Hematopoietic multipotent progenitor cell treated with erythropoietin and hydrocortisone succinate and interleukin-3 and kit ligand, for 17 days (in vitro differentiated cells): ENCODE data around the gene SPATA20.

ENCODE experiments used
- DNase-seq: peaks from one replicate; pipeline ENCODE4 v3.0.0-alpha.2; 2015; ENCODE audit warnings: low spot score

The SPATA20 gene

DNA sequence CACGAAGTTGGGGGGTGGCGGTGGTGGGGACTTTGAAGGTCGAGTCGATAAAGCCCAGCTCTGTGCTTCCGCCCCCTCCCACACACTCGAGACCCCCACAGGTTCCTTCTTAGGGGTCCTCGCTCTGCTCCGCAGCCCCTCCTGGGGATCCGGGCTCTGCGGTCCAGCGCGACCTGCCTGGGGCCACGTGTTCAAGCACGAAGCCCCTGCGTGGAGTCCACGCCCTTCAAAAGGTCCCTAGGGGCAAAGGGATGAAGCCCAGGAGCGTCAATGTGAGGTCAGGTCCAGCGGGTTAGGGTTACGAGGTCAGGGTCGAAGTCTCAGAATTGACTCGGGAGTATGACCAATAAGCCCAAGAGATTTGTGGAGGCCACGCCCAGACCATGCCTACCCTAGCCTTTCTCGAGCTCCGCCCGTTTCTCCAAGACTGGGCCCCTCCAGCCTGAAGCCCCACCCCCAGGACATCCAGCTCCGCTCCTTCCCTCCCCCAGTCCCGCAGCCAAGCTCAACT is 12.8 kb downstream of the SPATA20 start:
- no peak for DNase-seq

DNA sequence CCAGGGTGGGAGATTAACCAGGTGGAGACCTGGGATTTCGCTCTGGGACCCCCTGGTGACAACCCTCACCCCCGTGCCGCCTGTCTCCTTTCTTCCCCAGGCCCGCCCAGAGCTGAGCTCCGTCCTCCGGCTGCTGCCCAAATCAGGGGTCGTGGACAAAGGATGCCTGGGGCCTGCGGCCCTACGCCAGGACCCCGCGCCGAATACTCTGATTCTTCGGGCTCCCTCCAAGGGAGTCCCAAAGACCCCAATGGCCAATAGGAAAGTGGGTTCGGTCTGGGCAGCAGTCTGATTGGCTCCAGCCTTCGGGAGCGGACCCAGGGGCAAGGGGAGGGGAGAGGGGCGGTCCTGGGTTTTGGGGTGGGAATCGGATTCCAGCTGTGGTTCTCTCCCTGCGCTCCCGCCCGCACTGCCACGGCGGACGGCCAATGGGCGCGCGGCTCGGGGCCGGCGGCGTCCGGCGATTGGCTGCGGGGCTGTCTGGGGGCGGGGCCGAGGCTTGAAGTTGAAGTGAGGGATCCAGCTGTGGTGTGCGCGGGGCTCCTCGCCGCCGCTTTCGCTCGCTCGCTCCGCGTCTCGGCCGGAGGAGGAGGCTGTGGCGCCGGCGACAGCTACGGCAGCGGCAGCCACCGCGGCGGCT is 13.3 kb downstream of the SPATA20 start, which contains the start of gene CACNA1G:
Gene CACNA1G (plus strand): TSS at position 531 of the 640 bp plus-strand sequence. CDS start 745 bp downstream, outside the sequence.
- DNase-seq, result peak; percentile 37

DNA sequence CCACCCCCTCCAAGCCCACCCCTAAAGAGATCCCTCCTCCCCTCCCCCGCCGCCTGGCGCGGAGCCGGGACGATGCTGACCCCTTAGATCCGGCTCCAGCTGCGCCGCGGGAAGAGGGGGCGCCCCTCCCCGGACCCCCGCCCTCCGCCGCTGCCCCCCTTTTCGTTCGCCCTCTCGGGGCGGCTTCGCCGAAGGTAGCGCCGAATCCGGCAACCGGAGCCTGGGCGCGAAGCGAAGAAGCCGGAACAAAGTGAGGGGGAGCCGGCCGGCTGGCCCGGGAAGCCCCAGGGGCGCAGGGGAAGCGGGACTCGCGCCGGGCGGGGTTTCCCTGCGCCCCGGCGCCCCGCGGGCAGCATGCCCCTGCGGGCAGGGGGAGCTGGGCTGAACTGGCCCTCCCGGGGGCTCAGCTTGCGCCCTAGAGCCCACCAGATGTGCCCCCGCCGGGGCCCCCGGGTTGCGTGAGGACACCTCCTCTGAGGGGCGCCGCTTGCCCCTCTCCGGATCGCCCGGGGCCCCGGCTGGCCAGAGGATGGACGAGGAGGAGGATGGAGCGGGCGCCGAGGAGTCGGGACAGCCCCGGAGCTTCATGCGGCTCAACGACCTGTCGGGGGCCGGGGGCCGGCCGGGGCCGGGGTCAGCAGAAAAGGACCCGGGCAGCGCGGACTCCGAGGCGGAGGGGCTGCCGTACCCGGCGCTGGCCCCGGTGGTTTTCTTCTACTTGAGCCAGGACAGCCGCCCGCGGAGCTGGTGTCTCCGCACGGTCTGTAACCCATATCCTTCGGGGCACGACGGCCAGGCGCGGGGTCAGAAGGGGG is 14.2 kb downstream of the SPATA20 start:
- no peak for DNase-seq

DNA sequence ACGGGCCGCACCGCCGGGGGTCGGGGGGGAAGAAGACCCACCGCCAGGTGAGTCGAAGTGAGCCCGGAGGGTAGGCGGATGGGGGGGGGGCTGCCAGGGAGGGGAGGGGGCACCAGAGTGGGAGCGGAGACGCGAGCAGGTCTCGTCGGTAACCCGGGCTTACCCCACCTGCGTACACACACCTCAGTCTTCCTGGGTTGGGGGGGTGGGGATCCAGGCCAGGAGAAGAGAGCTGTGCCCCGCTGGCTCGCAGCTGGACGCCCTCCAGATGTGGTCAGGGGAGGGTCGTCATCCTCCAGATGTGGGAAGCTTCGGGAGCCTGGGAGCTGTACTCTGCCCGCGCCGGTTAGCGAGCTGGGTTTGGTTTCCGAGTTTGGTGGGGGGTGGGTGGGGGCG is 14.8 kb downstream of the SPATA20 start:
- no peak for DNase-seq

DNA sequence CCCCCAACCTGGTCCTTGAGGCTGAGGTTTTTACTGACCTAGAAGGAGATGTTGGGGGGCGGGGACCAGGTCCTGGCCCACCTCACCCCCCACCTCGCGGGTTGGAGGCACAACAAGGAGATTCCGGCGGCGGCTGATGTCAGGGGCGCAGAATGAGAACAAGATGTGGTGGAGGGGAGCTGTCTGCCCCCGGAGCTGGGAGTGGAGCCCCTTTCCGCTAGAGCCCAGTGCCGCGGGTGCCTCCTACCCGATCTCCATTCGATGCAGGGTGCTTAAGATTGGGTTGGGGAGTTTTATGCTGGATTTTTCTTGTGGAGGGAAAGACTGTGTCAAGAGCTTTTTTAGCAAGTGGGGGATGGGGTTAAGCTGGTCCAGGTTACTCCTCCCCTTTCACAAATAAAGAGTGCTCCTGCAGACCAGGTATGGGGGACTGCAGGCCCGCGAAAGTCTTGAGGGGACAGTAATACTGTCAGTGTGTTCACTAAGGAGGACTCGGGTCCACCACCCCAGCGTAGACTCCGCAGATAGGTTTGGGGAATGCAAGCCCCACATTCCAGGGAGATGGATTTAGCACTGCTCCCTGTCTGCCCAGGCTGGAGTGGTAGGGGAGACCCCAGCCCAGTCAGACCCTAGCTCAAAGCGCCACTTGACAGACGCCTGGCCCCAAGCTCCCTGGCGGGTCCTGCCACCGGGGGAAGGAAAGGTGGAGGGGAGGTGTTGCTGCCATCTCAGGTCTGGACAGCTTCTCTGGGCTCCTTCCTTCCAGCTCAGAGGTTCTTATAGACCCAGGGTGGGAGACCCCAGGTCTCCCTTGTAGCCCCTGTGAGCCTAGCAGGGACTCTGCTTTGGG is 15.5 kb downstream of the SPATA20 start:
- DNase-seq, result no peak

DNA sequence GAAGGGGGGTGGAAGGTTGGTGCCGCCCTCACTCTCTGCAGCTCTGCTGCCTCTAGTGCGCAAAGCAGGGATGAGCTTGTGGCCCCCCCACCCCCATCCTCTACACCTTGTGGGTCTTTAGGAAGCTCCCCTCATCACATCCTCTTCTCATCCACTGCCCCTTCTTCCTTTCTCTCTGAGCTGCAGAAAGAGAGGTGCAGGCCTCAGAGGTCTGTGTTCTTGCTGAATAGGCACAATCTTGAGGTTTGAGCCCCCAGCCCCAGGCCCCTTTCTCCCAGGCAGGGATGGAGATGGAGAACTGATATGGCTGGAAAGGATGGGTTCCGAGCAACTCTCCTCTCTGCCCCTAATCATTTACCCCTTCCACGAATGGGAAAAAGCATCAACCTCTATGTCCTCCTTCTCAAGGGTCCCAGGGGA is 16.1 kb downstream of the SPATA20 start:
- DNase-seq, result no peak

DNA sequence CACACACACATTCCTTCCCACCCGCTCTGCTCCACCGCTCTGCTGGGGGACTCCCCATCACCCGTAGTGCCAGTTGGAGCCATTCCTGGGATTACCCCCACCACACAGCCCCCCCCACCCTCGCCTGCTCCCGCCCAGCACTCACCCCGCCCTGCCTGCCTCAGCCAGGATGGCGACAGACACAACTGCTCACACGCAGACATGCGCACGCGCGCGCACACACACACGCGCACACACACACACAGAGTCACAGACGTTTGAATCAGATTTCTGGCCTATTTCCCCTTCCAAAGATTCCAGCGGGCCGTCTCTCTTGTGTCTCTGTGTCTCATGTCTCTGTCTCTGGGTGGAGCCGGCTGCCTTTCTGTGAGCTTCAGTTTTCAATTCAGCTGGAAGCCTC is 17.9 kb downstream of the SPATA20 start:
- DNase-seq, result no peak

DNA sequence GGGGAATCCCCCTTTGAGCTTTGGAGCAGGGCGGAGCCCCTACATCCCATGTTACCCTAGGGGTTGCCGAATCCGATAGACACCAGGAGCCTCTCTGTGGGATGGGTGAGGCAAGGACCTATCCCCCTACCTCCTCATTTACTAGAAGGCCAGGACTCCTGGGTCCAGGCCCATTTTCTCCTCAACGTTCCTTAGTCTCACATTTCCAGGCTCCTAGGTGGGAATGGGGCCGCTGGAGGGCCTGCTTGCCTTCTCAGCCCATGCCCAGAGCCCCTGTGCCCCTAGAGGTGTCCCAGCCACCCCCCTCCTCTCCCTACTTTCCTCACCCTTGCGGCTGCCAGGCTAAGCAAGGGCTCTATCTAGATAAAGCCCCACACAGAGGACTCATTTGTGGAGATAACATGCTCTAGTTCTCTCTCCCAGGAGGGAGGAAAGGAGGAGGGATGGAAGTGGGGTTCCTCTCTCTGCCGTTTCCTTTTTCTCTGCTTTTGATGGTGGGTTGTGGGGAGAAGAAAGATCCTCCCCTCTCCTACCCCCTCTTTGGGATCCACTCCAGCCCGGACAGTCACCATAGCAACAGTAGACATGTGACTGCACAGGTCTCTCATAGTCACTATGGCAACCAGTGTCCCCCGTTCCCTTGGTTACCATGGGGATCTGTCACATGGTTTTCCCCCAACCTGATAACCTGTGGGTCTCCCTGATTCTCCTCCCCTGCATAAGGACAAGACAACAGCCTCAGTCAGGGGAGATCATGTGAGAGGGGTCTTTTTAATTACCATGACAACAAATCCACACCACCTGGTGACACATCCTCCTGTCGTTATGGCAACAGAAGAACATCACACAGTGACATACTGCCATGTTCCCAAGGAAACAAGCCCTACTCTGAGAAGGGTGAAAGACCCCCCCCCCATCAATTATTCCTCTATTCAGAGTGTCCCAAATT is 18.7 kb downstream of the SPATA20 start:
- DNase-seq, result no peak

DNA sequence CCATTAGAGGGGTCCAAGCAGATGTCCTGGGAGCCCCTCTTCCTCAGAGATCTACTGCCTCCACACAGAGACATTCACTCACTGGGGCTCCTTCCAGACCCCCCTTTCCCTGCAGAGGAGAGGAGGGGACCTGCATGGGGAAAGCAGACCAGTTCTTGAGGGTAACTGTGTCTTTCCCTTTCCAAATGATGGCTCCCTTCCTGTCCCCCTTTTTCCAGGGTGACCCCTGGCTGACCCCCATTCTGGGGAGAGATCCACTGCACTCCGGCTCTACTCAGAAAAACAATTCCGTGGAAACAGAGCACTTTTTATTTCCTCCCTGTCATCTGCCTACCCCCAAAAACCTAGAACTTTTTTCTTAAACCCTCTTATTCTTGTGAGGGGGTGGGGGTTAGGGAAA is 19.9 kb downstream of the SPATA20 start:
- no peak for DNase-seq

DNA sequence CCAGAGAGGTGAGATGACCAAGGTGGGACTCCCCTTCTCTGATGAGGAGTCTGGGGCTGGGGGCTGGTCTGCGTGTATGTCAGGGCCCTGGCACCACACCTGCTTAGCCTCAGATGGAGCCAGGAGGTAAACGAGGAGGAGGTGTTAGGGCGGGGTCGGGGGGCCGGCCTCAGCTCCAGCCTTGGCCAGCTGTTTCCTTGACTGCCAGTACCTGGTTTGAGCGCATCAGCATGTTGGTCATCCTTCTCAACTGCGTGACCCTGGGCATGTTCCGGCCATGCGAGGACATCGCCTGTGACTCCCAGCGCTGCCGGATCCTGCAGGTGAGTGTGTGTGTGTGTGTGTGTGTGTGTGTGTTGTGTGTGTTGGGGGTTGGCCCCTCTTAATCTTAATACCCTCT is 21.7 kb downstream of the SPATA20 start:
- no peak for DNase-seq

DNA sequence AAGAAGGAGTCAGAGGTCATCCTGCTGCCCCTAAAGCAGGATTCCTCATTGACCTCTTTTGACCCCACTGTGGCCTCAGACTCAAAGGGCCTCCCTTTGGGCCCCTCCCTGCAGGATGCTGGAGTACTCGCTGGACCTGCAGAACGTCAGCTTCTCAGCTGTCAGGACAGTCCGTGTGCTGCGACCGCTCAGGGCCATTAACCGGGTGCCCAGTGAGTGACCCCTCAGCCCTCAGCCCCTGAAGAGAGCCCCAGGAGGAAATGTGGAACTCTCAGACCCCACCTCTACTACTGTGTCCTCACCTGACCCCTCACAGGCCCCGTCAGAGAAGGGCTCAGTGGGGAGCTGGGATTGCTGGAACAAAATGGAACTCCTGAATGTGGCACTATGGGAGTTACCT is 22.6 kb downstream of the SPATA20 start:
- no peak for DNase-seq

DNA sequence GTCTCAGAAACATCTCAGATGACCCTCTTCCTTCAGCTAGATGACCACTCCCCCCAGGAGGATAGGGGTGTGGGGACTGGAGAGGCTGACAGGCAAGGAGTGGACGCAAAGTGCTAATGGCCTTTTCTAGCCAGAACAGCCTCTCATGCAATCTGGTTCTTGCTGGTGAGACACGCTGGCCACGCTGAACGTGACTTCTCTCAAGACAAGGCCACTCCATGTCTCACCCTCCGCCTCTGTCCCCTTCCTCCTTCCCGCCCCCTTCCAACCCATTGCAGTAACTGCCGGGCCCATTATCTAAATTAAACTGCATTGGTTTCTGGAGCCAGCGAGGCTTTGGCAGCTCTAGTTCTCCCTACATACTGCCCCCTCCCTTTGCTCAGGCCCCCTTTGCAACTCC is 23.1 kb downstream of the SPATA20 start:
- no peak for DNase-seq

DNA sequence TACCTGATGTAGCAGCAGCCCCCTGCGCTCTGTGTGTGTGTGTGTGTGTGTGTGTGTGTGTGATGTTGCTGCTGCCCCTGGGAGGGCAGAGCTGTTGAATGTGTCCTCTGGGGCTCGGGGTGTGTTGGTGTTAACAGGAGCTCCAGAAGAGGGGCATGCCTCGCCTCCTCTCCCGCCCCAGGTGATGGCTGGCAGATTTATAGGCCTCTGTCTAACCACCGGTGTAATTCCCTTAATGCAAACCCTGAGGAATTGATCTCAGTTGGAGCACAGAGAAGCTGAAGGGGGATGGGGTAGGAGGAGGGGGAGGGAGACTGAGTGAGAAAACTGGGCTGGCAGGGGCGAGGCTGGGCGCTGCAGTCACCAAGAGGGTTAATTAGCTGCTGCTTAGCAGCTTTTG is 23.6 kb downstream of the SPATA20 start:
- no peak for DNase-seq

DNA sequence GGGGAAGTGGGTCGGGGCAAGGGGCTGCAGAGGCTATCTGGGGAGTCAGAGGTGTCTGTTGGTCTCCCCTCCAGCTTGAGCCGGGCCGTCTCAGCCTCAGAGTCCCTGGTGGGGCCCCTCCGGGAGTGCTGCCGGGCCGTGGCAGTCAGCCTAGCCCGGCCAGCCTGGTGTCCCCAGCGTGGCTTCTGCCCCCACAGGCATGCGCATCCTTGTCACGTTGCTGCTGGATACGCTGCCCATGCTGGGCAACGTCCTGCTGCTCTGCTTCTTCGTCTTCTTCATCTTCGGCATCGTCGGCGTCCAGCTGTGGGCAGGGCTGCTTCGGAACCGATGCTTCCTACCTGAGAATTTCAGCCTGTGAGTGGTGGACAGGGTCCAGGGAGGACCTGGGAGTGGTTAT is 24.7 kb downstream of the SPATA20 start:
- no peak for DNase-seq

DNA sequence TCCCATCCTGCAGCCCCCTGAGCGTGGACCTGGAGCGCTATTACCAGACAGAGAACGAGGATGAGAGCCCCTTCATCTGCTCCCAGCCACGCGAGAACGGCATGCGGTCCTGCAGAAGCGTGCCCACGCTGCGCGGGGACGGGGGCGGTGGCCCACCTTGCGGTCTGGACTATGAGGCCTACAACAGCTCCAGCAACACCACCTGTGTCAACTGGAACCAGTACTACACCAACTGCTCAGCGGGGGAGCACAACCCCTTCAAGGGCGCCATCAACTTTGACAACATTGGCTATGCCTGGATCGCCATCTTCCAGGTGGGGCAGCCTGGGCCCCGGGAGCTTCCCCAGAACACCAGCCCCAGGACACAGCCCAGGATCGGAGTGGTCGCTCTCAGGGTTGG is 25.6 kb downstream of the SPATA20 start:
- DNase-seq, result no peak

DNA sequence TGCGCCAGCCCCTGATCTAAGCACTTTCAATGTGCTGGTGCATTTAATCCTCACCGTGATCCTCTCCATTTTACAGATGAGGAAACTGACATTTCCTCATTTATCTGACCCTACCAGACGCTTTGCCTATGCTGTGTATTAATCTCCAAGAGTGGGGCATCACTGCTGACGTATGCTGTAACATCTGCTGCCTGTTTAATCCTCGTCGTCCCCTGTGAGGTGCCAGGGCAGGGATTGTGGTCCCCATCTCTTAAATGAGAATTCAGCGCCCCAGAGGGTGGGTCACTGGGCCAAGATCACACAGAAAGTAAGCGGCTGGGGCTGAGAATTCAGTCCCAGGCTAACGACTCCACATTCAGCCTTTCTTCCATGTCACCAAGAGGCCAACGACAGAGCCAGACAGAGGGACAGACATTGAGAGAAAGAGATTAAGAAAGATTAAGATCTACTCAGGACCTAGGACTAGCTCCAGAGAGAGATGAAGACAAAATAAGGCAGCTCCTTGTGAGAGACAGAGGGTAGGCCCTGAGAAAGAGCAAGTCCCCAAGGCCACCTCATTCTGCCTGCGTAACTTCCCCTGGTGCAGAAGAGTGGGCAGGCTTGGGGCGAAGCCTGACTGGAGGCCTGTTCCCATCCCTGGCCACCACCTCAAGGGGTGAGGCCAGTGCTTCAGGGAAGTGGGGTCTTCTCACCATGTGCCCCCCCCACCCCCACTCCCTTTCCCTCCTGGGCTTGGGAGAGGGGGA is 27.1 kb downstream of the SPATA20 start:
- no peak for DNase-seq

DNA sequence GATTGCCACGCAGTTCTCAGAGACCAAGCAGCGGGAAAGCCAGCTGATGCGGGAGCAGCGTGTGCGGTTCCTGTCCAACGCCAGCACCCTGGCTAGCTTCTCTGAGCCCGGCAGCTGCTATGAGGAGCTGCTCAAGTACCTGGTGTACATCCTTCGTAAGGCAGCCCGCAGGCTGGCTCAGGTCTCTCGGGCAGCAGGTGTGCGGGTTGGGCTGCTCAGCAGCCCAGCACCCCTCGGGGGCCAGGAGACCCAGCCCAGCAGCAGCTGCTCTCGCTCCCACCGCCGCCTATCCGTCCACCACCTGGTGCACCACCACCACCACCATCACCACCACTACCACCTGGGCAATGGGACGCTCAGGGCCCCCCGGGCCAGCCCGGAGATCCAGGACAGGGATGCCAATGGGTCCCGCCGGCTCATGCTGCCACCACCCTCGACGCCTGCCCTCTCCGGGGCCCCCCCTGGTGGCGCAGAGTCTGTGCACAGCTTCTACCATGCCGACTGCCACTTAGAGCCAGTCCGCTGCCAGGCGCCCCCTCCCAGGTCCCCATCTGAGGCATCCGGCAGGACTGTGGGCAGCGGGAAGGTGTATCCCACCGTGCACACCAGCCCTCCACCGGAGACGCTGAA is 28.7 kb downstream of the SPATA20 start:
- DNase-seq, result no peak

DNA sequence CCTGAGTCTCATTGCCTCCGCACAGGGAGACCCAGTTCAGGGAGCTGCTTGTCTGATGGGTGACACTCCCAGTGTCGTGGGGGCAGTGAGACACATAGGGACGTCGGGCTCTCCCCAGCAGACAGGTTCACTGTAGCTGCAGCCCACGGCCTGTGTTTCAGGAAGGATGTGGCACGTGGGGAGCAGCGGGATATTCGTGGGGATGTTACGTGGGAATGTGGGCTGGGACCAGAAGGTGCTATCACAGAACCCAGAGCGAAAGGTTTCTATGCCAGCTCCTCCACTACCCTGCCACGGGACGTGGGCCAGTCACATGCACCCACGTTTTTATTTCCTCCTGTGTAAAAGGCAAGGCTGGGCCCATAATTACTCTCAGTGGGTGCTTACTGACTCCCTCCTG is 29.9 kb downstream of the SPATA20 start:
- DNase-seq, result no peak

DNA sequence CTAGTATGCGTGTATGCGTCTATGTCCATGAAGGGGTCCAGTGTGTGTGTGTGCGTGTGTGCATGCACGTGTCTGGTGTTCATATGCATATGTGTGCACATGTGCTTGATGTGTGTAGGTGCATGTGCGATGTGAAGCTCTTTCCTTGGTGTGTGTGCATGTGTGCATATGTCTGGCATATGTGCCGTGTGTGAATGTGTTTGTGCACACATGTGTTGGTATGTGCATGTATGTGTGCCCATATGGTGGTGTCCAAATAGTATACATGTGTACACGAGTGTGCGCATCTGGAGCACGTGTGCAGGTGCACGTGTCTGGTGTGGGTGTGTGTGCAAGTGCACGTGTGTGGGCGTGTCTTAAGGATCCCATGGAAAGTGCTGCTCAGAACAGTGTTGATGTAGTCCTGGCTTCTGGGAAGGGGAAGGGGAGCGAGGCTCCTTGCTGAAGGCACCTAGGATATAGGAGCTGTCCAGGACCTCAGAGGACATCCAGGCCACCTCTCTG is 30.5 kb downstream of the SPATA20 start:
- no peak for DNase-seq

DNA sequence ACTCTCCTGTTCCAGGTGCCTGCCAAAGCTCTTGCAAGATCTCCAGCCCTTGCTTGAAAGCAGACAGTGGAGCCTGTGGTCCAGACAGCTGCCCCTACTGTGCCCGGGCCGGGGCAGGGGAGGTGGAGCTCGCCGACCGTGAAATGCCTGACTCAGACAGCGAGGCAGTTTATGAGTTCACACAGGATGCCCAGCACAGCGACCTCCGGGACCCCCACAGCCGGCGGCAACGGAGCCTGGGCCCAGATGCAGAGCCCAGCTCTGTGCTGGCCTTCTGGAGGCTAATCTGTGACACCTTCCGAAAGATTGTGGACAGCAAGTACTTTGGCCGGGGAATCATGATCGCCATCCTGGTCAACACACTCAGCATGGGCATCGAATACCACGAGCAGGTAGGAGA is 31.2 kb downstream of the SPATA20 start:
- DNase-seq, result no peak
